Right lung (tissue), 10 donors: Measurements from ENCODE around the gene ZBTB34. TPM values are rescaled to one million over a fixed set of nuclear protein-coding genes. Genes with fewer than 3 reads are reported as not detected.
"Not testable (repeated sequence)": the region's sequence is repeated elsewhere in the genome, so short reads cannot be mapped to it uniquely, and the experiment has no call there.

ENCODE experiments used
- DNase-seq, 2 donors: peaks; one replicate each; pipeline ENCODE4 v3.0.0-alpha.2; 2013
- long read RNA-seq, 8 donors: transcript quantifications; one replicate each; lab custom pipeline, GENCODE V29; 2026
- polyA plus RNA-seq, 5 donors: library from polyadenylated mRNA; unstranded; fragments of 120-200 nt; gene quantifications; one replicate each; pipeline versions ENCODE4 v1.2.1 to v1.2.3, GENCODE V29; 2013; ENCODE audit warnings: inconsistent platforms in 1 of 5, low replicate concordance in 1 of 5; ENCODE audit not compliant: insufficient read length in 5 of 5, insufficient read depth in 1 of 5

The ZBTB34 gene, protein sequence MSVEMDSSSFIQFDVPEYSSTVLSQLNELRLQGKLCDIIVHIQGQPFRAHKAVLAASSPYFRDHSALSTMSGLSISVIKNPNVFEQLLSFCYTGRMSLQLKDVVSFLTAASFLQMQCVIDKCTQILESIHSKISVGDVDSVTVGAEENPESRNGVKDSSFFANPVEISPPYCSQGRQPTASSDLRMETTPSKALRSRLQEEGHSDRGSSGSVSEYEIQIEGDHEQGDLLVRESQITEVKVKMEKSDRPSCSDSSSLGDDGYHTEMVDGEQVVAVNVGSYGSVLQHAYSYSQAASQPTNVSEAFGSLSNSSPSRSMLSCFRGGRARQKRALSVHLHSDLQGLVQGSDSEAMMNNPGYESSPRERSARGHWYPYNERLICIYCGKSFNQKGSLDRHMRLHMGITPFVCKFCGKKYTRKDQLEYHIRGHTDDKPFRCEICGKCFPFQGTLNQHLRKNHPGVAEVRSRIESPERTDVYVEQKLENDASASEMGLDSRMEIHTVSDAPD
- 10 to 100 TPM; 17.4 to 25.2 (median 23.1) TPM for polyA plus RNA-seq
- long read RNA-seq, donor 1, full-length matches to known transcripts: 57 of 57 reads
- long read RNA-seq, donor 1, partial matches to known transcripts: 0 of 57 reads
- long read RNA-seq, donor 1, other reads (novel, unspliced or antisense): 0 of 57 reads
- long read RNA-seq, donor 2, full-length matches to known transcripts: 25 of 25 reads
- long read RNA-seq, donor 2, partial matches to known transcripts: 0 of 25 reads
- long read RNA-seq, donor 2, other reads (novel, unspliced or antisense): 0 of 25 reads
- long read RNA-seq, donor 3, full-length matches to known transcripts: 25 of 25 reads
- long read RNA-seq, donor 3, partial matches to known transcripts: 0 of 25 reads
- long read RNA-seq, donor 3, other reads (novel, unspliced or antisense): 0 of 25 reads
- long read RNA-seq, donor 4, full-length matches to known transcripts: 35 of 35 reads
- long read RNA-seq, donor 4, partial matches to known transcripts: 0 of 35 reads
- long read RNA-seq, donor 4, other reads (novel, unspliced or antisense): 0 of 35 reads
- long read RNA-seq, donor 5, full-length matches to known transcripts: 39 of 39 reads
- long read RNA-seq, donor 5, partial matches to known transcripts: 0 of 39 reads
- long read RNA-seq, donor 5, other reads (novel, unspliced or antisense): 0 of 39 reads
- long read RNA-seq, donor 6, full-length matches to known transcripts: 40 of 40 reads
- long read RNA-seq, donor 6, partial matches to known transcripts: 0 of 40 reads
- long read RNA-seq, donor 6, other reads (novel, unspliced or antisense): 0 of 40 reads
- long read RNA-seq, donor 7, full-length matches to known transcripts: 25 of 25 reads
- long read RNA-seq, donor 7, partial matches to known transcripts: 0 of 25 reads
- long read RNA-seq, donor 7, other reads (novel, unspliced or antisense): 0 of 25 reads
- long read RNA-seq, donor 8, full-length matches to known transcripts: 7 of 7 reads
- long read RNA-seq, donor 8, partial matches to known transcripts: 0 of 7 reads
- long read RNA-seq, donor 8, other reads (novel, unspliced or antisense): 0 of 7 reads

GRCh38 chr9:126860077-126860756, at the start of gene ZBTB34:
ZBTB34 (plus strand) TSS chr9:126860639; CDS start chr9:126879400, 18,761 bp downstream.
- DNase-seq: peak; percentile 65 to 71

DNA sequence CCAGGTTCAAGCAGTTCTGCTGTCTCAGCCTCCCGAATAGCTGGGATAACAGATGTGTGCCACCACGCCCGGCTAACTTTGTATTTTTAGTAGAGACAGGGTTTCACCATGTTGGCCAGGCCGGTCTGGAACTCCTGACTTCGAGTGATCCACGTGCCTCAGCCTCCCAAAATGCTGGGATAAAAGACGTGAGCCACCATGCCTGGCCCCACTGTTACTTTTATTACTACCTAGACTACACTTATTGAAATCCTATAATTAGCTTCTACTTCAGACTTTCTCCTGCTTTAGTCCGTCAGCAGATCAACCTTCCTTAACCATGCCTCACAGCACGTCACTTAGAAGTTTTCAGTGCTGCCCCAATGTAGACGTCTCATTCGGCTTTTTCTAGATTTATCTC, 47.4 kb upstream of the ZBTB34 start:
- no peak for DNase-seq

DNA sequence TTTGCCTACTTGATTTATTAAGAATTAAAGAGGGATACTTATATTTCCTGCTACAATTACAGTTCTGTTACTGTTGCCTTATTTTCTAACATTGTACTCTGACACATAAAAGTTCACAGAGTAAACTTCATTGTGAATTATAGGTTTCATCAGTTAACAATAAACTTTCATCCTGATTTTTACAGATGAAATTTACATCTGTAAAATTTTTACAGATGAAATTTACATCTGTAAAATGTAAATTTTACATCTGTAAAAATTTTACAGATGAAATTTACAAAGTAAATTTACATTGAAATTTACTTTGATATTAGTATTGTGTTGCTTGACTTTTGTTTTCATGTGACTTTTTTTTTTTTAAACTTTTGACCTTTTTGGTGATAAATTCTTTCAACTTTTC, 46.3 kb upstream of the ZBTB34 start:
- no peak for DNase-seq

- not testable (repeated sequence) for DNase-seq
Observed at GRCh38 chr9:126817615-126818014, 42.8 kb upstream of the ZBTB34 start.

GRCh38 chr9:126818482-126818881, 42.0 kb upstream of the ZBTB34 start:
- no peak for DNase-seq

DNA sequence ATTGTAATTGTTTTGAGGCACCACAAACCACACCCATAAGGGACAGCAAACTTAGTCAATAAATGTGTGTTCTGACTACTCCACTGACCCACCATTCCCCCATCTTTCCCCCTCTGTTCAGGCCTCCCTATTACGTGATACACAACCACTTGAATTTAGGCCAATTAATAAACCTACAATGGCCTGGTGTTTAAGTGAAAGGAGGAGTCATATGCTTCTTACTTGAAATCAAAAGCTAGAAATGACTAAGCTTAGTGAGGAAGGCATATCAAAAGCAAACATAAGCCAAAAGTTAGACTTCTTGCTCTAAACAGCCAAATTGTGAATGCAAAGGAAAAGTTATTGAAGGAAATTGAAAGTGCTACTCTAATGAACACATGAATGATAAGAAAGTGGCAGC, 41.0 kb upstream of the ZBTB34 start:
- no peak for DNase-seq

DNA sequence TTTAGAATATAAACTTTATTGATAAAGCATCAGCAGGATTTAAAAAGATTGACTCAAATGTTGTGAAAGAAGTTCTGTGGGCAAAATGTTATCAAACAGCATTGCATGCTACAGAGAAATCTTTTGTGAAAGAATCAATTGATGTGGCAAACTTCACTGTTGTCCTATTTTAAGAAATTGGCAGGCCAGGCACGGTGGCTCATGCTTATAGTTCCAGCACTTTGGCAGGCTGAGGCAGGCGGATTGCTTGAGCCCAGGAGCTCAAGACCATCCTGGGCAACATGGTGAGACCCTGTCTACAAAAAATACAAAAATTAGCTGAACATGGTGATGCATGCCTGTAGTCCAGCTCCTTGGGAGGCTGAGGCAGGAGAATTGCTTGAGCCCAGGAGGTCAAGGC, 38.2 kb upstream of the ZBTB34 start:
- no peak for DNase-seq

GRCh38 chr9:126822873-126823272, 37.6 kb upstream of the ZBTB34 start:
- DNase-seq: no peak

GRCh38 chr9:126824052-126824451, 36.4 kb upstream of the ZBTB34 start:
- DNase-seq: not testable (repeated sequence)

DNA sequence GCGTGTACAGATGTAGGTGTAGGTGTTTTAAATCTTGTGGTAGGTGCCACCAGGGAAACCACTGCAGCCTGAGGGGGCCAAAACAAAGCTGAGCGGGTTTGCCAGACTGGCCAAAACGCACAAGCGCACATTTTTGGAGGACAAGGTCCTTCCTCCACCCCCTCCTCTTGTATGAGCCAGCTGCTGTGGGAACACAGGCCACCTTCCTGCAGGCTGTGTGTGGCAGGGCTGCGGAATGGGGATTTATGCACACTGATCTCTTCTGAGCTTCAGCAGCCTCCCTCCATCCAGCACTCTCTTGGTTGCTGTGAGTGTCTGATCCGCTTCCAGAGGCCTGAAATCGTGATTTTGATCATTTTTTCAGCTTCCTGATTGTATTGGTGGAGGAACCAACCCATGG, 33.2 kb upstream of the ZBTB34 start:
- DNase-seq: no peak

DNA sequence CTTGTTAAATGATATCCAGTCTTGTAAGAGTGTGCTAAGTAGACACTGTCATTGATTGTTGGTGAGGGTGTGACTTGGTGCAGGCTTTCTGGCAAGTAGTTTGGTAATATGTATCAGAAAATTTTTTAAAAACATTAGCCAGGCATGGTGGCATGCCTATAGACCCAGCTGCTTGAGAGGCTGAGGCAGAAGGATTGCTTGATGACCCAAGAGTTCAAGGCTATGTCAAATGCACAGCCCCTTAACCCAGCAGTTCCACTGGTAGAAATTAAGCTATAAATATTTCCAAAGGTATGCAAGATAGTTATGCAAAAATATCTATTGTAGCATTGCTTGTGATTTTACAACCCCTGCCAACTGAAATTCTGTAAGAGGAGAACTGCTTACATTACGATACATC, 31.4 kb upstream of the ZBTB34 start:
- DNase-seq: no peak

- DNase-seq: no peak
Observed at GRCh38 chr9:126830827-126831226, 29.6 kb upstream of the ZBTB34 start.

DNA sequence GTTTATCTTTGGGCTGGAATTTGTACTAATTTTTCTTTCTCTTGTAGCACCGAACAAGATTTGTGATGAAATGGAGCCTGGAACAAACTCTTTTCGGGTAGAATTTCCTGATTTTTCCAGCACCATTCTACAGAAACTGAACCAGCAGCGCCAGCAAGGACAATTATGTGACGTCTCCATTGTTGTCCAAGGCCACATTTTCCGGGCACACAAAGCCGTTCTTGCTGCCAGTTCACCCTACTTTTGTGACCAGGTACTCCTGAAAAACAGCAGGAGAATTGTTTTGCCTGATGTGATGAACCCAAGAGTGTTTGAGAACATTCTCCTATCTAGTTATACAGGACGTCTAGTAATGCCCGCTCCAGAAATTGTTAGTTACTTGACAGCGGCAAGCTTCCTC, 28.0 kb upstream of the ZBTB34 start:
- no peak for DNase-seq

GRCh38 chr9:126833020-126833419, 27.4 kb upstream of the ZBTB34 start:
- no peak for DNase-seq

DNA sequence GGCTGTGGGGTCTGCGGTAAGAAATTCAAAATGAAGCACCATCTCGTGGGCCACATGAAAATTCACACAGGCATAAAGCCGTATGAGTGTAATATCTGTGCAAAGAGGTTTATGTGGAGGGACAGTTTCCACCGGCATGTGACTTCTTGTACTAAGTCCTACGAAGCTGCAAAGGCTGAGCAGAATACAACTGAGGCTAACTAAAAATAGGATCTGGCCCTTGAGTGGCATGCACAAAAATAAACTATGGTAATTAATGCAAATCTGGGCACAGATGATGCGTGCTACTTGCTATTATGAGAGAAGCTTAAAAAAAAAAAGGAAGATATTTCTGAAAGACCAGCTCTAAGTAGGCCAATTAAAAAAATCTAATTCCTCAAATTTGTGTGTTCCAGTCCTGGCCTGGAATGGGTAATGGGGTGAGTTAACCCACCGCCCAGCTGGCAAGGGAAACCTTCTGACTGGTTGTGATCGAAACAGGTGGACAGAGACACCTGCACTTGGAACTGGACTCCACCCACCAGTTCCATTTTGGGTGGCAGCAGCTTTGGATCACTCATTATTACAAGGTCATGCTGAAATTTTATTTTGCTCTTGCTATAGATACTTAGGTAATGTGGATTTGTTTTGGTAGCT, 26.6 kb upstream of the ZBTB34 start:
- DNase-seq: no peak

GRCh38 chr9:126834672-126835071, 25.8 kb upstream of the ZBTB34 start:
- DNase-seq: no peak

GRCh38 chr9:126836216-126836615, 24.2 kb upstream of the ZBTB34 start:
- DNase-seq: no peak

DNA sequence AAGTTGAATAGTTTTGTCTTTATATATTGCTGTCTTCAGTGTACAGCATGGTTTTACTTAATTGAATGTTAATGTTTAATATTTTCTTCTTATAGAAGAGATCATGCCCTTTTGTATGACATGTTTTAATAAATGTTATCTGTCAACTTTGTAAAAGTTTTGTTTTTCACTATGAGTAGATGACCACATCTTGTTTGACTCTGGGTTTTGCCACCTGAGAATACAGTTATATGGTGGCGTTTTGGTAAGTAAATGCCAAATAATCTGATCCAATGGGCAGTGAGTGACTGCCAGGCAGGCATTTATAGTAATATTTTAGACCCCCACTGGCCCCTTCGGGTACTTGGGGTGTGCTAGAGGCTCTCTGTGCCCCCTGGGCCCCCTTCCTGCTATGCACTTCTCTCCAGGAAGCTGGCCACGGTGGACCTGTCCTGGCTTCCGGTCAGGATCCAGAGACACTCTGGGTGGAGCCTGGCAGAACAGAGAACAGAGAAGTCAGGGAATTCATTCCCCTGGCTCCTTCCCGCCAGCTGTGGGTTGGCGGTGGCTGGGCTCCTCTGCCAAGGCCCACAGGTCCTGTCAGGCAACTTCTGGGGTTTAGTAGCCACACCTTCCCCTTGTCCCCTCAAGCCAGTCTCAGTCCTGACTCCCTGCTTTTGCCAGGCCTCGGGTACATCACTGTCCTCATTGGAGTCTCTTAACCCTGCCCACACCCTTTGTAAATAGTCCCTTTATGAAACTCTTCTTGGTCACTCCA, 22.2 kb upstream of the ZBTB34 start:
- no peak for DNase-seq

GRCh38 chr9:126838895-126839294, 21.5 kb upstream of the ZBTB34 start:
- no peak for DNase-seq
